T-helper 2 cell treated with Interferon-gamma antibody and Interleukin-4, amounts not matched to agents 100 ng/mL and 5 ng/mL, for 36 hours (primary cell): ENCODE data around the gene PARD3B. TPM values are rescaled to one million over a fixed set of nuclear protein-coding genes. Genes with fewer than 3 reads are reported as not detected.

Source experiments
- intact Hi-C: fragments of 100-400 bp; cut with micrococcal nuclease; formaldehyde crosslinking; loops from one replicate; pipeline ENCODE4 v1.15.1; 2023
- total RNA-seq: library from RNA; stranded (reverse); gene quantifications from 2 replicates; pipeline ENCODE4 v1.2.3, GENCODE V29; 2022

Gene PARD3B
- total RNA-seq, 1 donor from 2014 or later: 1.7 TPM

DNA sequence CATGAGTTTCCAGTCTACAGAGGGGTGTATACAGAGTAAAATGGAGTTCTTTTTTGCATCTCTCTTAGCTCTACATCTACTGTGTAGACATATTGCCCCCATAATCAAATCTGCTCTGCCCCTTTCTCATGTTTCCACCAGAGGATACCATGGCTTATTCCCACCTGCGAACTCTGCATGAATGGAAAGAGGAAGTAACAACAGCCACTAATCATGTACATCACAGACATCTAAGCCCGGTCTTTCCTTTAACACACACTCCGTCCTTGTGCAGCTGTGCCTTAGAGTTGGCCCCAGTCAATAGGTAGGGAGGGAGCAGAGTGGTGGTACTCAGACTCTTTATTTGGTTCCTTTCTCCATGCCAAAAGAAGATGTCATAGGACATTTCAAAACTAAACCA, 989.7 kb downstream of the PARD3B start:
- intact Hi-C loops: no loop called here

DNA sequence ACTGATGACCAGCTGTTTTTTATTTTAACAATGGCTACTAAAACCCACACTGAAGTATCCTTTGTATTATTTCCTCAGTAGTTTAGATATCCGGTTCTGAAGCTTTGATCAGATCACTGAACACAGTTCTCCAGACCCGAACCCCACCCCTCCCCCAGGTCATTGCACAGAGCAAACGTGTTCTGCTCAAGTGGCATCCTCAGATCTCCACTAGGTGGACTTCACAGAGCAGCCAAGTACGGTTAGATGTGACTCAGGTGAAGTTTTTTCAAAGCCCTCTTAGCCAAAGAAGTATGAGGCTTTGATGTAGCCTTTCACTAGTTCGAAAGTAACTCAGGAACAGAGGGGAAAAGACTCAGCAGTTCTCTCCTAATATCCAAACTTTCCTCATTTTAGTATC, 994.3 kb downstream of the PARD3B start:
- intact Hi-C loops: no loop called here

DNA sequence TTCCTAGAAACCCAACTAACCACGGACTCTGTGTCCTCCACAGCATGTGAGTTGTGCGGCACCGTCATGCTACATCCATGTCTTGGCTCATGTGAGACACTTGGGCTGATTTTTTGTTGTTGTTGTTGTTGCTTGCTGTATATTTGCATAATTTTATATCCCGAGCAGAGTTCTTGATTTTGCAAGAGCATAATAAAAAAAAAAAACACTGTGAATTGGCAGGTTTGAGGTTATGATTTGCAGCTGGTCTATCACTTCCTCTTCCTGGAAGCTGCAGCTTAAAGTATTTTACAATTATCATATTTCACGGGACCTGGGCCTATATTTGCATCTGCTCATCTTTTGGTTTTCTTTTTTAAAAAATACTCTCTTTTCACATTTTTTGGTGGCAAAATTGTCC, 994.8 kb downstream of the PARD3B start:
- intact Hi-C loops: no loop called here

DNA sequence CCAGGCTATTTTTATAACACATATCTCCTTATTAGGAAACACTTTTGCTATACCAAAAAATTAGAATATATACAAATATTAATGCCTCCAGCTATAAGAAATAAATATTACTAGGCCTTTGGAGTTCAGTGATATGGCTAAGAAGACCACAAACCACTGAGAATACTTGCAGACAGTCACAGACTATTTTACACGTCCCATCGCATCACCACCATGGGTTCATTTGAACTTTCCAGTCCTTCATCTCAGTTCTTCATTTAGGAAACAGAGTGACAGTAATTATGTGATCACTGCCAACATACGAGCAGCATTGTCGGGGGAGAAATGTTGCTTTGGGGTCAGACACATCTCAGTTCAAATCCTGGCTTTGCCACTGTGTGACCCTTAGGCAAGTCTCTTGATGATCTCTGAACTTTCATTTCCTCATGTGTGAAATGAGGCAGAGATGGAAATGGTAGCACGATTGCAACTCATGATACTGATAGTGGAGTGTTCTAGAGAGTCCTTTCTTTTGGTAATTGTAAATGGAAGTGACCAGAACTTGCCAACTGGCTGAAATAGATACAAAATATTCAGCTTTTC, 998.1 kb downstream of the PARD3B start:
- intact Hi-C loops: no loop called here

DNA sequence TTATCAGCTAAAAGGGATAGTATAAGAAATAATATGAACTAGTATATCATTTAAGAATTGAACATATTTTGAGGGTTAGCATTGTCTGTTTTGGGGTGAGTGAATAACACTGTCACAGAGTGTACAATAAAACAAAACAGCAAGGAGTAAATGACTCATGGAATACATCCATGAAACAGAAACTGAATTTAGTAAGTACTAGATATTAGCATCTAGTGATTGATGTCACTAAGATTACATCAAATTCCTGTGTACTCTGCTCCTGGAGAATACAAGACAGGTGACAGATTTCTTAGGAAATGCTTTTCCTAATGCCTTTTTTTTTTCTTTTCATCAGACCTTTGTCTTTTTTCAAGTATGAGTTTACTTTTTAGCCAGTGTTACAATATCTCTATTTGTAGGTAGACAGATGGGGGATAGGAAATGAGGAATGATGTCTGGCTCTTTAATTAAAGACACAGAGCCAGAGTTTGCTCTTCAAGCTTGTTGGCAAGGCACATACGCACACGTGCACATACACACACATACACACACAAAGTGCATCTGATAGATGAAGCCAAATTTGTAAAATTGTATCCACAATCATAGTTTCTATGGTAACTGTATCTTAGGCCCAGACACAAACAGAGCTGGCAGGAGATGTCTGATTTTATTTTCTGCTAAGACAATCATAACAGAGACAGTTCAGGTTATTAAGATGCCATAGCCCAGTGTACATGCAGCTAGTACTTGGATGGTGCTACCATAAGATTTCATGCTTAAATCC, 998.8 kb downstream of the PARD3B start:
- intact Hi-C loops: no loop called here

DNA sequence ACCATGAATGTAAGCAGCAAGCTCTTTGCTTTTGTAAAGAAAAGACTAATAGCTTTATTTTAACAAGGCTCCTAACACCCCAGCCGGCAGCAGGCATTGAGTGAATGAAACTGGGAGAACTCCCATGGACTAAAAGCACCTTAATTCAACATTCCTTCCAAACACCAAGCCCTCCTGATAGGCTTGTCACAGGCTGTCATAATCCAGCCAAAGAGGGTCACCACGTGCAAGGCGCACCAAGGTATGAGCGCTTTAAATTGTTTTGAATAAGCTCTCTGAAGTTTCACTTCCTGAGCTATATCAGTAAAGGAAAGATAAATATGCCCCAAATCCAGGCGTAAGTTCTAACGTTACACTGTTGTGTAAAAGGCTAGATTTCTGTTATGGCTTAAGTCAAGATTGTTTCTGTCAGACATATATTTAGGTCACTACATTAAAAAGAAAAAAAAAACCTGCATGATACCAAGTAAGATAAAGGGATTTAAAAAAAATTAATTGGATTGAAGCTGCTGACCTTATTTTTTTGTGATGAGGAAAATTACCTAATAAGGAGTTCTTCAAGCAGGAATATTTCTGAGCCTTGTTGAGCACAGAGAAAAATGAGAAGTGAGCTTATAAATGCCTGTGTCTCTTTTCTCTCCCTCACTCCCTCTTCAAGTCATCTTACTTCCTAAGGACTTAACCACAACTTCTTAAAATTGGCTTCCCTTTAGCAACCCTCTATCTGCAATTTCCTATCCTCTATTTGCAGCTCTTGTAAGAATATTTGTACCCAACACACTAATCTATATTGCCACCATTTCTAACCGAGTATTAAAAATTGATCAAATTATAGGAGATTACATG, 1000.9 kb downstream of the PARD3B start:
- intact Hi-C loops: no loop called here

DNA sequence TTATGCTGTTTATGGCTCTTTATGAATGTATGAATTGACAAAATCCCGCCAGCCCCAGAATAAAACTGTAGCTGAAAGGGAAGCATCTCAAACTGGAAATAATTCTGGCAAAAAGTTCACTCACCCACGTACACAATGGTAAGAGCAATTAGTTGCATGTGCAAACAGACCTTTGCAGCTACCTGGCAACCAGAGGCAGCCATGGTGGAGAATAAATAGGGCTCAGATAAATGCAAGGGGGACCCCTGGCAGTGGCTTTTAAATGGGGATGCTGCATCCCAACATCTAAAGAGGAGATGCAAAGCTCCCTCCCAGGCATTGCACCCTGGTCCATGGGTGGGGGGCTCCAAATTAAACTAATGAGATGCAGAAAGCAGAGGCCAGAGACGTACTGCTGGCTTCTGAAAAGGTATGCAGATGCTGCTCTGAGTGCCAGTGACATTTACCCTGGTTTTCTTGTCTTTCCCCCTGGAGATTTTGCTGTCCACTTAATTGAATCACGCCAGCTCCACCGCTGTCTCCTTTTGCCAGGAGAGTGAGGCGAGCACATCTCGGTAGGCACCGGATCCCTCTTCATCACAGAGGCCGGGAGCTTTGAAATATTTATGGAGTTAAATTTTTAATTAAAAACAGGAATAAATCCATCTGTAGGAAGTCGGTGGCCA, 1010.4 kb downstream of the PARD3B start:
- intact Hi-C loops: no loop called here

DNA sequence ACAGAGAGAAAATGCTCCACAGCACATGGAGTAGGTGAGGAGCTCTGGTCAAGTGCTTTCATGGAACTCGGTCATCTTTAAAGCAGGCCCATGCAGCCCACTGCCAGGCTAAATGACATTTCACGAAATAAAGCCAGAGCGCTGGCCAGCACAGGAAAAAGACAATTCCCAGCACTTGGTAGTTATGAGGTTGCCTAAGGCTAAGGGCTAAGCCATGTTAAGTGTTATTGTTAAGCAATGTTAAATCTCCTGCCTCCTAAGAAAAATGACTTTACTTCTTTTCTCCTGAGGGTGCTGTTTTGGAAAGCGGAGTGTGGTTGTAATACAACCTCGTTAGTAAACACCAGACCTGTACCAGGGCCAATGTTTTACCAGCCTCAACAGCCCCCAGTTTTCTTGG, 1011.1 kb downstream of the PARD3B start:
- intact Hi-C loops: no loop called here

DNA sequence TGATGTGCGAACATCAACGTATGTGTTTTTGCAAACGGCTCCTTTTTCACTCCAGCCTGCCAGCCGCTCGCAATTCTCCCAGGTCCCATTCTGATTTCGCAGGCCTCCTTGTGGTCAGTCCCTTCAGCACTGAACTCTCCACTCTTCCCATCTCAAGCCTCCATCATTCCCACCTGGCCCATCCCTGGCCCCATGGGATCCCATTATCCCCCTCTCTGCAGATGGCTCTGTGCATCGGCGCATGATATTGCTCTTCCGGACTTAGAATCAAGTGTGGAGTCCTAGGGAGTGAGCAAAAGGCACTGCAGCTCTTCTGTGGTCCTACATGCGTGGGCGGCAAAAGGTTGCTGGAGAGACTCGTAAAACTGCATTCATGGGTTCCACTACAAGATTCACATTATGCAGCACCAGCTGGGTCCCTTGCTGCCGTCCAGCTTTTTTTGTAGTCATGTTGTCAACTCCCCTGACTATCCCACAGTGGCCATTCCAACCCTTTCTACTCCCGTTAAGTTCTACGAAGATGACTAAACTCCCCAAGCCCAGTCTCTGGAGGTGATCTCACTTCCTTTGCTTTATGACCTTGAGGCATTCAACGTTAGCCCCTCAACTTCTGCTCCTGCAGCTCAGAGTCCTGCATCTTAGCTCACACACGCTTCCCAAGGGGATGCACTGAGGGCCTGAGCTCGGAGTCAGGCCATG, 1011.7 kb downstream of the PARD3B start:
- intact Hi-C loops: no loop called here

DNA sequence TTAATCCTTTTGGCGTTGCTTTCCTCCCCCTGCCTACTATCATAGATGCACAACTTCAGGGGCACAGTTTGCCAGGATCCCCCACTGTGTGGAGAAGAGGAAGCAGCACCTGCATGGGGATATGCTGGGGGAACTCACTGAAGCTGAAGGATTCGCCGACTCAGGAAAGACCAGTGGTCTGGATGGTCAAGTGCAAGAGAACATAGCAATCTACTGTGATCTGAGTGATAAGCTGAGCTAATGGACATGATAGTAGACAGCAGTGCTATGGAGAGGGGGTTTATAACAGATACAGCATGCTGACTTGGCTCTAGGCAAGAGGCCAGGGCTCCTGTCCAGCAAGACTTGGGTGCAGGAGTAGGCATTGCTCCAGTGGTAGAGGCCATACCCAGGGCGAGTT, 1012.6 kb downstream of the PARD3B start:
- intact Hi-C loops: no loop called here

DNA sequence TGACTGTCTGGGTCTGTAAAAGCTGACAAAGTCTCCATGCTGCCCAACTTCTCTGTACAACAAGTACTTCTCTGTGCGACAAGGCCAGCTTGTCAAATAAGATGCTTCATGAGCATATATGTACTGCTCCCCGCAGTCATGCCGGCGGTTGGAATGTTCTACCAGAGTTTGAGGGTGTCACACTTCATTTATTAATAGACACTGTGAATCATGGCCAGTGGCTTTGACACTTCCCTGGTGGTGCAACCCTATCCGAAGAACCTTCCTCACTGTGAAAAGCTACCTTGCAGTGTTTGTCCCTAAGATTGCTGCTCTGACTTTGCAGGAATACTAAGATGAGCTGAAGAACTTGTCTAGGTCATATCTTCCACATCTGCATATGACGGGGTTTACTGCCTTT, 1016.2 kb downstream of the PARD3B start:
- intact Hi-C loops: no loop called here

DNA sequence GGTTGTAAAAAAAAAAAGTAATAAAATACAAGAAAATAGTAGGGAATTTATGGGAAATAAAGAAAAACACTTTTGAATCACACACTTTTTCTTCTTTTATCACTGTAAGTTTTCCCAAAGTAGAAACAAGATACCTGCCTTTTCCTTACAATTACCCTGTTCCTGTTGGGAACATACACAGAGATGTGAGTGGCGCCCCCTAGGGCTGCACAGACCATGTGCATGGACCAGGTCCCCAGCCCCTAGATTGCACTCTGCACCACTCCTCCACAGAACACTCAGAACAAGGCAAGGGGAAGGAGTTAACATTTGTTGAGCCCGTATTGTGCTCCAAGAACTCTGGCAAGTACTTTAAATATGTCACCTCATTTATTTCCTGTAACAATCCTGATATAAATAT, 1018.4 kb downstream of the PARD3B start:
- intact Hi-C loops: no loop called here

DNA sequence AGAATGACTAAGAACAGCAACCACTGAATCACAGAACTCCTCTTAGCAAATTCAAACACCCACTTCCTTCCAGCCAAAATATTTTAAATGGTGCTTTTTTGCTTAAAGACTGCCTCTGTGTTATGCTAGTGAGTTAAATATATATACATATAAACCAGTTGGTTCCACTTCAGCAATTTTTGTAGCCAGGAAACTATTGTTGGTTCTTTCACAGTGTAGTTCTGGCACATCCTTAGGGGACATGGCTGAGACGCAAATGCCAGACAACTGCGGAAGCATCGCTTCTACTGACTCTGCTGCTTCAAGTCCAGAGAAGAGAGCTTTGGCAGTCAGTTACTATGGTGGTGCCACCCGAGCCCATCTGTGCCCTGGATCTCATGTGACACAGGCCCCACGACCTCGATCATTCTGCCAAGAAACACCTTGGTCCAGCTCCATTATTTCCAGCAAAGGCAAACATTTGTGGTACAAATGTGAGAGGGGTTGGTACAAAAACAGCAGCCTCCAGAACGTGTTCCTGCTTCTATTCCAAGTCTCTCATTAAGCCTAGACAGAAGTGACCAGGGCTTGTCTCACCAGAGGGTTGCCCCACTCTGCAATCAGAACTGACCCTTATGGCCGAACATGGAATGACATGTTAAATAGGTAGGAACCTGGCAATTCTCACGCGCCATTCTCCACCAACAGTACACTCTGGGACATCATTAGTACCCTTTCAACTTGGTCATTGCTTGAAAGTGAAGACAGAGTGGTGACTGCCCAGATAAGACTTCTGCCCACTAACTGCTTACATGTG, 1019.3 kb downstream of the PARD3B start:
- intact Hi-C loops: no loop called here

DNA sequence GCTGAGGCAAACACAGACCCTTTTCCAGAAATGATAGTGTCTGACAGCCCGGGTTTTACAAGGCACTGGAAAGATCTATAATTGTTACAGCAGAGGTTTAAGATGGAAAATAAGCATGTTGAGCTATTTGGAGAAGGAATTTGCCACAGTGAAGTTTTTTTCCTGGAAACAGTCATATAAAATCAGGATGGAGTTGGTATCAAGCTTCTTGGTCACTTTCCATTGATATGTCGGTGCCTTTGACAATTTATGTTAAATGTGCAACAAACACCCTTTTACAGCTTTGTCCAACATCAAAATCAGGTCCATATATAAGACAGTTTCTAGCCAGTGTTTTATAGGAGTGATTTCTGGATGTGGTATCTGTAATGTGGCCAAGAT, 1019.9 kb downstream of the PARD3B start:
- intact Hi-C loops: no loop called here

DNA sequence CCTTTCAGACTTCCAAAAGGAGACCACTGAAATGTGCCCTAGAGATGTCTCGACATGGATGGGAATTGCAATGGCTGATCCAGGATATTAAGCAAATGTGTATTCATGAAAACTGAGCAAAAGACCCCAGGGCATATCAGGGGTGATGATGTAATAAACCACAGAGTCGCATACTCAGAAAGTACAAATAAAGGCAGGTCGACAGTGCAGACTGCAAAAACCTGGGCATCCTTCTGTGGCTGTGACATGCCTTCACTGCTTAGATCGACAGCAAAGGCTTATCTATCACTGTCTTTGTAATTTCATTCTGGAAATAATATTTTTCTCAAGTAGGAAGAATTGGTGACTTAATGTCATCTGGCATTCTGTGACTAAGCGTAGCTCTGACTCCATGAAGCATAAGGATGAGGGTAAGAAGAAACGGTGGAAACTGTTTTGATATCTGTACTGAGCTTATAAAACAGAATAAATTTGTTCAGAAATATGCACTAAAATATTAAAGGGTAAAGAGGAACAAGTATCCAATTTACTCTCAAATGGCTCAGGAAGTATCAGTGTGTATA, 1021.4 kb downstream of the PARD3B start:
- intact Hi-C loops: no loop called here

DNA sequence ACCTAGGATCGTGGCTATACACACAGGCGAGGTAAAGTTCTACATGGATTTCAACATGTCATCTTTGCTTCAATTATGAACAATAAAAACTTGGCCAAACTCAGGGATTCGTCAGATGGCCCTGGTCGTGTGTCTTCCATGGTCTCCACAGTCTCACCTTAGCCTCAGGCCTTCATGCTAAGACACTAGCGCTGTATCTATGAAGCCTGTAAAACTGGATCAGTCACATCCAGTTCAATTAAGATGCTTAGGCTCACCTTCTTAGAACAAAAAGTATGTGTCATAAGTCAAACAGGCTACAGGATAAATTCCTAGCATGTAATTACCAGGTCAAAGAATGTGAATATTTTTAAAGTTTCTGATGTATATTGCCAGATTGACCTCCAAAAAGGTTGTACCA, 1023.3 kb downstream of the PARD3B start:
- intact Hi-C loops: no loop called here

DNA sequence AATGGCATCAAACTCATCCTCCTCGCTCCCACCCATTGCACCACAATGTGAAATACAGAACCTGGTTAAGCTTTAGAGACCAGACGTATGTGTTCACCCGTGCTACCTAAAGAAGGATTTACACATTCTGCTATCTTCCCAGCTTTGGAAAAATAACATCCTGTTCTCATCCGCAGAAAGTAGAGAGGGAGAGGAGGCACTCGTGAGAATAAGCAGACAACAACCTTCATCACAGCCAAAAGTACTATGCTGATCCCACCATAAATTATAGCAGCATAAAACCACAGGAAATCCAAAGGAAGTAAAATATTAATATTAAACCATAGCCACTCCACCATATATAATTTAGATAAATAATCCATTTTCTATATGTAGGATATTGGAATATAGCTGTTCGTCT, 1025.4 kb downstream of the PARD3B start:
- intact Hi-C loops: no loop called here

DNA sequence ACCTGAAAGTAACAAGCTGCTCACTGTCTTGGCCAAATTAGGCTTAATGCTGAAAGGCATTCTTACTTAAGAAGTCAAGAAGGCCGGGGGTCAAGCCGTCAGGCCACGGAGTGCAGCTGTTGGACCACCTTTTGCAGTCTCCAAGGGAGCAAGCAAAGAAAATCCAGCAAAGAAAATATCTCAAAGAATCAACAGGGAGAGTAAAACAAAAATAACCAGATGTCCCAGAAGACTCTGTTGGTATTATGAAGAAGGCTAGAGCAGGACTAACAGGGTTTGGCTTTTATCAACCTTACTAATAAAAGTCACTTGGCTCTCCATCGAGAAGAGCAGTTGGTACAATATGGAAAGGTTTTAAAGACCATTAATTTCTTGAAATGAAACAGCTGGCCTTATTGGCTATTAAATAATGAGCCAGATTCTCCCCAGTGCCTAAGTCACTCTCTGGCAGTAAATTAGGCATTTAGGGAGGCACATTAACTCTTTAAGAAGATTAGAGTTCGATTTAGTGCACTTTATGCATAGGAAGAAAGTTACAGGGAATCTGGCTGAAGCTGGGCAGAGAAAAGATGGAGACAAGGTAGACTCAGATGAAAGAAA, 1026.2 kb downstream of the PARD3B start:
- intact Hi-C loops: no loop called here

DNA sequence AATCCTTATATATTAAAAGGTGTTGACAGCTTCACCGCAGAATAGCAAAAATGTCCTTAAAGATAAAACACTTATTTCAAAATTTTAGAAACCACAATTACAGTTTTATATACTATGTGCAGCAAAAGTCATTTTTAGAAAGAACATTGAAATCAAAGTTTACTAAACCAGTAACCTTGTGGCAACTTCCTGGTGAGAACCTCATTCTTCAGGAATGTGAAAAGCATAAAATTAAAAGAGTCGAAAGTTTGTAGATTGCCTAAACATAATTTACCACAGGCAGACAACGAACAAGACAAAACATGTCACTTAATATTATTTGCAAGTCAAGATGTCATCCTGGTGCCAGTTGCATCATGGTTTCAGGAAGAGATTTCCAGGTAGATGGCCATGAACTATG, 1028.7 kb downstream of the PARD3B start:
- intact Hi-C loops: no loop called here

DNA sequence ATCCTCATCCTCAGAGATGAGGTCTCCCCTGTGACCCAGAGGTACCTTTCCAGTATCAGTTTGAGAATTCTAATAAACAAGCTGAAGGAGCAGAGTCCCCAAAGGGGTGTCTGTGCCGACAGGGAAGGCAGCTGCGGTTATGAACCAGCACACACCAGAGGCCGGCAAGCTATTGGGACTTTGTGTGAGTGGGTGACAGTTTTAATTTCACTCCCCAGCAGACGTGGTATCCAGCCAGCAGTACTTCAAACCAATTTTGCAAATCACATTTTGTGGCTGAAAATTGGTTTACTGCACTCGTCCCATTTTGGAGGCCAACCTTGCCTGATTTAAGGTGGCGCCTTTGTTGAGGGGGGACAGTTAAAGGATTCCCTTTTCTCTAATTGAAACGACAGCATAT, 1034.1 kb downstream of the PARD3B start:
- intact Hi-C loops: no loop called here
